HG03097 (cell line): Measurements from ENCODE around the gene URAD.

Source experiments
- ATAC-seq: cut with Tn5 transposase; IDR thresholded peaks from one replicate; pipeline ENCODE4 v1.9.1; 2021; ENCODE audit not compliant: unreplicated experiment, low FRiP score

The URAD gene

GRCh38 chr13:27961227-27962085 lies 27.0 kb downstream of the URAD start:
- no peak for ATAC-seq

- ATAC-seq, result no peak
Measured at GRCh38 chr13:27960362-27961226, 27.9 kb downstream of the URAD start.

GRCh38 chr13:27959976-27960361 lies 28.5 kb downstream of the URAD start:
- no peak for ATAC-seq

- ATAC-seq, result no peak
Measured at GRCh38 chr13:27956576-27957300, 31.8 kb downstream of the URAD start.

GRCh38 chr13:27955014-27955591 lies 33.4 kb downstream of the URAD start:
- no peak for ATAC-seq

GRCh38 chr13:27954406-27954851 lies 34.1 kb downstream of the URAD start:
- ATAC-seq, result peak; percentile 19

GRCh38 chr13:27953676-27954405 lies 34.7 kb downstream of the URAD start:
- ATAC-seq, result peak; percentile 83

- no peak for ATAC-seq
Measured at GRCh38 chr13:27952876-27953675, 35.4 kb downstream of the URAD start.

- ATAC-seq, result no peak
Measured at GRCh38 chr13:27942972-27943371, 45.5 kb downstream of the URAD start.

- ATAC-seq, result no peak
Measured at GRCh38 chr13:27933580-27934328, 54.7 kb downstream of the URAD start.

- no peak for ATAC-seq
Measured at GRCh38 chr13:27933118-27933517, 55.4 kb downstream of the URAD start.

GRCh38 chr13:27929868-27930267 lies 58.6 kb downstream of the URAD start:
- ATAC-seq, result no peak

- no peak for ATAC-seq
Measured at GRCh38 chr13:27928805-27929753, 59.4 kb downstream of the URAD start.

GRCh38 chr13:27928353-27928804 lies 60.1 kb downstream of the URAD start:
- no peak for ATAC-seq
